Colon (tissue), 2 donors: ENCODE data around the gene RPL11.
"Not testable (repeated sequence)": the region's sequence is repeated elsewhere in the genome, so short reads cannot be mapped to it uniquely, and the experiment has no call there.

Experiments used
- FAIRE-seq: peaks from 2 replicates; lab custom pipeline; 2012; peaks lifted over from hg19 to GRCh38; lab: Jason Lieb, UNC
- donor health status: control.
- donor health status: control.

Gene RPL11

GRCh38 chr1:23732363-23733224, 41.0 kb downstream of the RPL11 start:
- no peak for FAIRE-seq

GRCh38 chr1:23733281-23733680, 41.7 kb downstream of the RPL11 start:
- not testable (repeated sequence) for FAIRE-seq

GRCh38 chr1:23736437-23737134, 45.0 kb downstream of the RPL11 start:
- no peak for FAIRE-seq

GRCh38 chr1:23741609-23742008, 50.0 kb downstream of the RPL11 start:
- no peak for FAIRE-seq

GRCh38 chr1:23742670-23743286, 51.2 kb downstream of the RPL11 start:
- no peak for FAIRE-seq

GRCh38 chr1:23743287-23744152, 51.9 kb downstream of the RPL11 start, which contains the start of gene ELOA:
Gene ELOA, plus strand, starts transcription at chr1:23743471. Its CDS starts 33 bp downstream, at chr1:23743504.
- FAIRE-seq = no peak

- FAIRE-seq = no peak
These were observed 53.9 kb downstream of the RPL11 start for GRCh38 chr1:23745515-23745914.
